Left colon (tissue), 2 donors: ENCODE measurements around the gene SERPINB1. TPM values are rescaled to one million over a fixed set of nuclear protein-coding genes. Genes with fewer than 3 reads are reported as not detected.
"Not testable (repeated sequence)": the region's sequence is repeated elsewhere in the genome, so short reads cannot be mapped to it uniquely, and the experiment has no call there.

Experiments used
- ATAC-seq: fragments of 200-7000 bp; cut with Tn5 transposase; one replicate; pipeline ENCODE4 v1.9.1; 2020; ENCODE audit warnings: mild to moderate bottlenecking, moderate library complexity
- DNase-seq, 2 donors: peaks; one replicate each; pipeline ENCODE4 v3.0.0-alpha.2; 2020
- intact Hi-C, 2 donors: fragments of 100-400 bp; cut with DNase I in 1 of 2; cut with micrococcal nuclease in 1 of 2; formaldehyde crosslinking; loops; one replicate each; pipeline versions ENCODE4 v1.11.2 to v1.14.0; 2022; cut with DNase I, micrococcal nuclease
- total RNA-seq, 2 donors: library from RNA; stranded (reverse); fragmentation: NEBNext Ultra II Directional; extraction: Animal tissue kit (Norgen Biotek cat#: 25700); gene quantifications; one replicate each; pipeline ENCODE4 v1.2.1, GENCODE V29; 2021
- donor health status: DM: no; HTN: no; CAD: no.
- donor health status: DM: yes; HTN: yes; CAD: no.

SERPINB1 gene
- total RNA-seq, 2 donors from 2014 or later = 168 to 208 TPM

DNA sequence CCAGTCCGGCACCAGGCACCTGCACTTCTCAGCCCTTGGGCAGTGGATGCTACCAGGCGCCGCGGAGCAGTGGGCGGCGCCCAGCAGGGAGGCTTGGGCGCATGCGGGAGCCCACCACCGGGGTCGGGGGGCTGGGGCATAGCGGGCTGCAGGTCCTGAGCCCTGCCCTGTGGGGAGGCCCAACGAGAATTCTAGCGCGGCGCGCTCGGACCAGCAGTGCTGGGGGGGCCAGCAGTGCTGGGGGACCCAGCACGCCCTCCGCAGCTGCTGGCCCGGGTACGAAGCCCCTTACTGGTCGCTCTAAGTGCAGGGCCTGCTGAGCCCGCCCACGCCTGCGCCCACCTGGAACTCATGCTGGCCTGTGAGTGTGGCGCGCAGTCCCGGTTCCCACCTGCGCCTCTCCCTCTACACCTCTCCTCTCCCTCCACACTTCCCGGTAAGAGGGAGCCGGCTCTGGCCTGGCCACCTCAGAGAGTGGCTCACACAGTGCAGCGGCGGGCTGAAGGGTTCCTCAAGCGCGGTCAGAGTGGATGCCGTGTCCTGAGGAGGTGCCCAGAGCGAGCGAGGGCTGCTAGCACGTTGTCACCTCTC lies 28.5 kb upstream of the SERPINB1 start:
- intact Hi-C loops = no loop called here
- ATAC-seq = no peak

DNA sequence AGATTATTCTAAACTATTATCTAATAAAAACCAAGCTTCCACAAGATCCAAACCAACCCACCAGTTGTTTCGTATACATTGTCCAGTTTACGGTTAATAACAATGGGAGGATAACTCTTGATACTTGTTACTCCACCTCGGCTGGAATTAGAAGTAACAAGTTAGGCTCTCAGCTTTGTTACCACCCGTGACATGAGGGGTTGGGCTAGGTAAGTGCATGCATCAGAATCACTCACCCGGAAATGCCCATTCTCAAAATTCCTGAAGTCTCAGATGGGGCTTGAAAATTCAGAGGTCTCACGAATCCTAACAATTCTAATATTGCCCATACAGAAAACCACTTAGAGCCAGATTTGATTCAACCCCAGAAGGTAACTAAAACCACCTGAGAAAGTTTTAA lies 27.0 kb upstream of the SERPINB1 start:
- DNase-seq = no peak
- no peak for ATAC-seq
- intact Hi-C loops = no loop called here

More for the DNA sequence above, 28.5 kb upstream of the SERPINB1 start:
- no peak for DNase-seq

DNA sequence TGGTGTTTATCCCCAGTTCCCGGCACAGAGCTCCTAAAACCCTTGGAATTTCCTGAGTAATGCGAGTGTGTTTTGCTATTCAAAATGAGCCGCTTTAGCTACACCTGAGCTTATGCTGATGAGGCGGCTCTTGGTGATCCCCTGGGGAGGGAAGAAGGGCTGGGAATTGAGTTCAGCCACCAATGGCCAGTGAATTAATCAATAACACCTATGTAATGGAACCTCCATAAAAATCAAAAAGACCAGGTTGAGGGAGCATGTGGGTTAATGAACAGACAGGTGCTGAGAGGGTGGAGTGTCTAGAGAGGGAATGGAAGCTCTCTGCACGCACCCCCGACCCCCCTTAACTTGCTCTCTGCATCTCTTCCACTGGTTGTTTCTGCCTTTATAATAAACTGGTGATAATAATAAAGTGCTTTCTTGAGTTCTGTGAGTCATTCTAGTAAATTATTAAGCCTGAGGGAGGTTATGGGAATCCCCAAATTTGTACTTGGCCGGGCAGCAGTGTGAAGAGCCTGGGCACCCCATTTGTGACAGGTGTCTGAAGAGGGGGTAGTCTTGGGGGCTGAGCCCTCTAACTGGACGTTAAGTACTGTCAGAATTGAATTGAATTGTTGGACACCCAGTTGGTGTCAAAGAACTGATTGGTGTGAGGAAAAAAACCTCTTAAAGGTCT lies 24.6 kb upstream of the SERPINB1 start:
- intact Hi-C loops = no loop called here
- DNase-seq = no peak
- no peak for ATAC-seq

DNA sequence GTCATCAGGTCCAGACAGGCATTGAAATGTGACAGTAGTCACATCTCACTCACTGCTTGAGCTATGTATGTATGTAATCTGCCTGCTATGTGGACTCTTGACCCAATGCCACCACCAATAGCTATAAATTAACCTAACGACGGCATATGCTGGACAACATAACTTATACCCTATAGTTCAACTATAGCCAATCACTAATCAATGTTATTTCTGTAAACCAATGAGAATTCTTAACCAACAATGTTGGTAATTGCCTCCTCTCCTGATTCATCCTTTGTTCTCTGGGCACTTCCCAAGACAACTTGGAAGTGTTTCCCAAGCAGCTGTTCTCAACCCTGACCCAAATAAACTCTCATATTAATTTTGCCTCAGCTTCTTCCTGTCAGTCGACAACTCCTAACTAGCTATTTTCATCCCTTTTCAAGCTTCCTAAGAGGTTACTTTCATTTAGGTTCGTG lies 24.1 kb upstream of the SERPINB1 start:
- intact Hi-C loops = no loop called here
- ATAC-seq = peak; percentile 38
- no peak for DNase-seq

DNA sequence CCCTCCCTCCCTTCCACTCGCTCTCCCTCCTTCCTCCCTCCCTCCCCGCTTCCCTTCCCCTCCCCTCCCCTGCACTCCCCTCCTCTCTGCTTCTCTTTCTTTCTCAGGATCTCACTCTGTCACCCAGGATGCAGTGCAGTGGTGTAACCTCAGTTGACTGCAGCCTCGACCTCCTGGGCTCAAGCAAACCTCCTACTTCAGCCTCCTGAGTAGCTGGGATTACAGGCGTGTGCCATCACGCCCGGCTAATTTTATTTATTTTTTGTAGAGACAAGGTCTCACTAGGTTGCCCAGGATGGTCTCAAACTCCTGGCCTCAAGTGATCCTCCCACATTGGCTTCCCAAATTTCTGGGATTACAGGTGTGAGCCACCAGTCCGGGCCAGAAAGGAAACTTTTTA lies 23.6 kb upstream of the SERPINB1 start:
- ATAC-seq (no peak), DNase-seq (no peak)
- intact Hi-C loops = no loop called here

DNA sequence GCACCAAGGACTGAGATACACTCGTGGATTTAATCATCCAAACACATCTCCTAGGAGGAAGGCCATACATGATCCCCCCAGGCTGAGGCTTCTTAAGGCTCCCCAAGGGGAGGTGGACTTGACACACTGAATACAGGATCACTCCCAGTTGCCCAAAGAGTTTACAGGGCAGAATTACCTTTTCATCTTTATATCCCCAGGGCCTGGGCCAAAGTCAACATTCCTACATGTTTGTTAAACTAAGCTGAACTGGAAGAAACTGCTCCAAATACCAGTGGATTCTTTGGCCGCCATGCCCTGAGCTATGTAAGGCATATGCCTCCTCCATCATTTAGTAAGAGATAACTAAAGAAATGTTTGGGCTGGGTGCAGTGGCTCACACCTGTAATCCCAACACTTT lies 22.2 kb upstream of the SERPINB1 start:
- peak; percentile 85 for ATAC-seq
- intact Hi-C loops = no loop called here
- no peak for DNase-seq

DNA sequence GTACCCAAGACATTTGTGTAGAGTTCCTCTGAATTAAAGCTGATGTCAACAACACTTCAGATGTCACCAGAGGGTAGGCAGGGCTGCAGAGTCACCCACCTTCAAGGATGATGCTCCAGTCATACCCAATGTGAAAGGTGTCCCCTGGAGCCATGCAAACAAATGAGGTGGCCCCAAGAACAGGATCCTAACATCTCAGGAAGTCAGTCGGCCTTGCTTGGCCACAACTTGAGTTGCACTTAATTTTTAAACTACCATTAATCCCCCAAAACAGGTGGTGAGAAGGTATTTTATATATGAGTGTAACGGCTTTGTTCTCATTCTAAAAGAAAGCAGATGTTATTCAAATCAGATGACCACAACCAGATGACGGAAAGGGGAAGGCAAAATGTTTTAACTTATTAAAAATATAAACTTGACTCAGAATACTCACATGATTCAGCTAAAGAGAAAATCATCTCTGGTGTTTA lies 21.1 kb upstream of the SERPINB1 start:
- ATAC-seq (no peak), DNase-seq (no peak)
- intact Hi-C loops = no loop called here

DNA sequence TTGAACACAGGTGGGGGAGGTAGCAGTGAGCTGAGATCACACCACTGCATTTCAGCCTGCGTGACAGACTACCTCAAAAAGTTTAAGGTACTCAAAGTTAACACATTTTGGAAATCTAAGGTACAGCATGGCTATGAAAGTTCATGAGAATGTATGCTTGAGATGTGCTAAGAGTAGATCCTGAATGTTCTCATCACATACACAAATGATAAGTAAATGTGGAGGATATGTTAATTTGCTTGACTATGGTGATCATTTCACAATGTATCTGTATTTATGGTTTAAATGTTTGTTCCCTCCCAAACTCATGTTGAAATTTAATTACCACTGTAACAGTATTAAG lies 20.1 kb upstream of the SERPINB1 start:
- ATAC-seq (no peak), DNase-seq (no peak)
- intact Hi-C loops = no loop called here

DNA sequence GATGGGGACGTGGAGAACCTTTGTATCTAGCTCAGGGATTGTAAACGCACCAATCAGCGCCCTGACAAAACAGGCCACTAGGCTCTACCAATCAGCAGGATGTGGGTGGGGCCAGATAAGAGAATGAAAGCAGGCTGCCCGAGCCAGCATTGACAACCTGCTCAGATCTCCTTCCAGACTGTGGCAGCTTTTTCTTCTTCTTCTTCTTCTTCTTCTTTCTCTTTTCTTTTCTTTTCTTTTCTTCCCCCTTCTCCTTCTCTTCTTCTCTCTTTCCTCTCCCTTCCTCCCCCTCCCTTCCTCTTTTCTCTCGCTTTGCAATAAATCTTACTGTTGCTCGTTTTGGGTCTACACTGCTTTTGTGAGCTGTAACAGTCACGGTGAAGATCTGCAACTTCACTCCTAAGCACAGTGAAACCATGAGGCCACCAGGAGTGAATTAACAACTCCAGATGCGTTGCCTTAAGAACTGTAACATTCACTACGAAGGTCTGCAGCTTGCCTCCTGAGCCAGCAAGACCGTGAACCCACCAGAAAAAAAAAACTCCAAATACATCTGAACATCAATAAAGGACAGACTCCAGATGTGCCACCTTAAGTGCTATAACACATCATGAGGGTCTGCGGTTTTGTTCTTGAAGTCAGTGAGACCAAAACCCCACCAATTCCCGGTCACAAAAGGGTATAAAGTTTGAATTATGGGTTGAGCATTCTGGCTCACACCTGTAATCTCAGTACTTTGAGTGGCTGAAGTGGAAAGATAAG lies 19.6 kb upstream of the SERPINB1 start:
- no peak for DNase-seq
- intact Hi-C loops = no loop called here
- no peak for ATAC-seq

DNA sequence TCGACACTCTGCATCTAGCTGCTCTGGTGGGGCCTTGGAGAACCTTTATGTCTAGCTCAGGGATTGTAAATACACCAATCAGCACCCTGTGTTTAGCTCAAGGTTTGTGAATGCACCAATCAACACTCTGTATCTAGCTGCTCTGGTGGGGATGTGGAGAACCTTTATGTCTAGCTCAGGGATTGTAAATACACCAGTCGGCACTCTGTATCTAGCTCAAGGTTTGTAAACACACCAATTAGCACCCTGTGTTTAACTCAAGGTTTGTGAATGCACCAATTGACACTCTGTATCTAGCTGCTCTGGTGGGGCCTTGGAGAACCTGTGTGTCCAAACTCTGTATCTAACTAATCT lies 19.0 kb upstream of the SERPINB1 start:
- DNase-seq, intact Hi-C loops: not testable (repeated sequence)

DNA sequence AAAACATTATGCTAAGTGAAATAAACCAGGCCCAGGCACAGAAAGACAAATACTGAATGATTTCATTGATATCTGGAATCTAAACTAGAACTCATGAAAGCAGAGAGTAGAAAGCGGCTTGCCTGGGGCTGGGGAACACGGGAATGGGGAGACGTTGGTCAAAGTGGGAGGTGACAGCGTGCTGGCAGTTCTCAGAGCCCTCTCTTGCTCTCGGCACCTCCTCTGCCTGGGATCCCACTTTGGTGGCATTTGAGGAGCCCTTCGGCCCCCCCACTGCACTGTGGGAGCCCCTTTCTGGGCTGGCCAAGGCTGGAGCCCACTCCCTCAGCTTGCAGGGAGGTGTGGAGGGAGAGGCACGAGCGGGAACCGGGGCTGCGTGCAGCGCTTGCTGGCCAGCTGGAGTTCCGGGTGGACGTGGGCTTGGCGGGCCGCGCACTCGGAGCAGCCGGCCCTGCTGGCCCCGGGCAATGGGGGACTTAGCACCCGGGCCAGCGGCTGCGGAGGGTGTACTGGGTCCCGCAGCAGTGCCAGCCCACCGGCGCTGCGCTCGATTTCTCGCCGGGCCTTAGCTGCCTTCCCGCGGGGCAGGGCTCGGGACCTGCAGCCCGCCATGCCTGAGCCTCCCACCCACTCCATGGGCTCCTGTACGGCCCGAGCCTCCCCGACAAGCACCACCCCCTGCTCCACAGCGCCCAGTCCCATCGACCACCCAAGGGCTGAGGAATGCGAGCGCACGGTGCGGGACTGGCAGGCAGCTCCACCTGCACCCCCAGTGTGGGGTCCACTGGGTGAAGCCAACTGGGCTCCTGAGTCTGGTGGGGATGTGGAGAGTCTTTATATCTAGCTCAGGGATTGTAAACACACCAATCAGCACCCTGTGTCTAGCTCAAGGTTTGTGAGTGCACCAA lies 18.4 kb upstream of the SERPINB1 start:
- ATAC-seq, DNase-seq: not testable (repeated sequence)
- intact Hi-C loops = loop anchor here in 1 of 2 donors (10.0 kb wide), 1 partner anchor 65 kb away; no protein-coding TSS in a partner anchor

More for the DNA sequence above, 19.0 kb upstream of the SERPINB1 start:
- not testable (repeated sequence) for ATAC-seq

DNA sequence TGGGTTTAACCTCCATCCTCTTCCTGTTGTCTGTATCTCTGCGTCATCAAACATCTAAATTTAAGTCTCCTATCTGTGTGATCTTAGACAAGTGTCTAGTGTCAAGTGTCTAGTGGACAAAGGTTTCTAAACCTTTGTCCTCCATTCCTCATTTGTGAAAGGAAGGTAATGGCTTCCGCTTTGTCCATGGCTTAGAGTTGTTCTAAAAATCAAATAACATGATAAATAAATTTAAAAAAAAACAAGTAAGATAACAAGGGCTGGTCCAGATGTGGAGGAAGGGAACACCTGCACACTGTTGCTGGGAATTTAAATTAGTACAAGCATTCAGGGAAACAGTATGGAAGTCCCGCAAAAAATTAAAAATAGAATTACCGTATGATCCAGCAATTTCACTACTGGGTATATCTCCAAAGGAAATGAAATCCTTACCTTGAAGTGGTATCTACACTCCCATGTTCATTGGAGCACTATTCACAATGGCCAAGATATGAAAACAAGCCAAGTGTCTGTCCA lies 17.6 kb upstream of the SERPINB1 start:
- intact Hi-C loops = loop anchor here in 1 of 2 donors (10.0 kb wide), 1 partner anchor 66 kb away; no protein-coding TSS in a partner anchor
- DNase-seq (no peak), ATAC-seq (no peak)

DNA sequence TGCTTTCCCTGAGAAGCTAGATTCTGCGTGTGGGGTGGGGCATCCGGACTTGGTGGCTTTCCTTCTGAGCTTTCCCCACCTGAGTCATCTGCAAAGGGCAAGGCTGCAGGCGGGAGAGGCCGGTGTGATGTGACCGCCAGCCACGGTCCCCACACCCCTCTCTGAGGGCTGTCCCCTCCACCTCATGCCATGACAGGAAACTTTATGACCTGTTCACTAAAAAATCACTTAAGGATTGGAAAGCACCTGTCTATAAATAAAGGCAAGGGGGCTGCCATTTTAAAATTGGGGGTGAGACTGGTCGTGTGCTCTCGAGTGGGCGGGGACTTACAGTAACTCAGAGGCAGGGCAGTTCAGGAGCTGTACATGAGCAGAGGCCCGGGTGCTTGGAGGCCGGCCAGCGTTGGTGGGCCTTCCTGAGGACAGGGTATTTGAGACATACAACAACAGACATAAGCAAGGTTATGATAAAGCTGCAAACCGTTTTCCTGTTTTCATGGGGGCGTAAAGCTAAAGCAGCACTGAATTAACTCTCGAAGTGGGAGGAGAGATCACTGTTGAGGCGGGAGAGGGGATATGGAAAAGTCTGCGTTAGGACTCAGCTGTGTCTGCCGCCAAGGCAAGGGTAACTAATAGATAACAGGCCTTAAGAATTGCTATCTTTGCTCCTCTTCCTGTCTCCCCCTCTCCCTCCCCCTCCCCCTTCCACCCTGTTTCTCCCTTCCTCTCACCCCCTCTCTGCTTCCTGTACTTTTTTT lies 16.1 kb upstream of the SERPINB1 start:
- DNase-seq = no peak
- intact Hi-C loops = loop anchor here in 1 of 2 donors (10.0 kb wide), 1 partner anchor 67 kb away; no protein-coding TSS in a partner anchor
- peak; percentile 20 for ATAC-seq

DNA sequence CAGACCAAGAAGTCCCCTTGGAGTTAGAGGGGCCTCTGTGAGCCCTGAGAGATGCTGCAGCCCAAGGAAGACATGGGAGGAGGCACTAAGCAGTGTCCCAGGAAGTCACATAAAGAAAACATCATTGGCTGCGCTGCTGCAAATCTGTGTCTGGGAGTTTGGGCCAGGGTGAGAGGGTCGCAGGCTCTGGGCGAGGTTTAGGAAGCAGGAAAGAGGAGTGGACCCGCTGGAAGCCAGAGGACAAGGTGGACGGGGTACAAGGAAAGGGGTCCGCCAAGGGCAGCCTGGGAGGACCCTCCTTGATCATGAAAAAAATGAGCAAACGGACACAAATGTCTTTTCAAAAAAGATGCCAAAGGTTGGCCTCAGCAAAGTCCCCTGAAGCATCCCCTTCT lies 15.5 kb upstream of the SERPINB1 start:
- ATAC-seq = no peak
- DNase-seq = no peak
- intact Hi-C loops = loop anchor here in 1 of 2 donors (10.0 kb wide), 1 partner anchor 68 kb away; no protein-coding TSS in a partner anchor

DNA sequence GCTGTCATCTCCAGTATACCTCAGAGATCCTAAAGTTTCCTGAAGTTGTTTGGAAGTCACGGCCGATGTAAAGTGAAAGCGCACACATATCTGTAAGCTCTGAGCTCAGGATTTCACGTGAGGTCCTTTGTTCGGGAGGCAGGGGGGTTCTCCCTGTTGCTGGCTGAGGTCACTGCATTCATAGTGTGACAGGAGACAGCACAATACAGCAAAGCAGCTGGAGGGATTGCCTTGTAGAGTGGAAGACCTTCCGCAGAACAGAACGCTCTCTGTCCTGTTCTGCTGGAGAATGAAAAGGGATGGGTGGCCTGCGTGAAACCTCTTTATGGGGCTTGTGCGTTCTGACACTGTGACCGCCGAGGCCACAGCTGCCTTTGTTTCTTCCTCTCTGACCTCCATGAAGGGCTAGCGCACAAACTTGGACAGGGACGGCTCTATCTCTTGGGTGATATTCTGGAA lies 13.4 kb upstream of the SERPINB1 start:
- no peak for ATAC-seq
- intact Hi-C loops = loop anchor here in 1 of 2 donors (10.0 kb wide), 1 partner anchor 70 kb away; no protein-coding TSS in a partner anchor
- DNase-seq = no peak

DNA sequence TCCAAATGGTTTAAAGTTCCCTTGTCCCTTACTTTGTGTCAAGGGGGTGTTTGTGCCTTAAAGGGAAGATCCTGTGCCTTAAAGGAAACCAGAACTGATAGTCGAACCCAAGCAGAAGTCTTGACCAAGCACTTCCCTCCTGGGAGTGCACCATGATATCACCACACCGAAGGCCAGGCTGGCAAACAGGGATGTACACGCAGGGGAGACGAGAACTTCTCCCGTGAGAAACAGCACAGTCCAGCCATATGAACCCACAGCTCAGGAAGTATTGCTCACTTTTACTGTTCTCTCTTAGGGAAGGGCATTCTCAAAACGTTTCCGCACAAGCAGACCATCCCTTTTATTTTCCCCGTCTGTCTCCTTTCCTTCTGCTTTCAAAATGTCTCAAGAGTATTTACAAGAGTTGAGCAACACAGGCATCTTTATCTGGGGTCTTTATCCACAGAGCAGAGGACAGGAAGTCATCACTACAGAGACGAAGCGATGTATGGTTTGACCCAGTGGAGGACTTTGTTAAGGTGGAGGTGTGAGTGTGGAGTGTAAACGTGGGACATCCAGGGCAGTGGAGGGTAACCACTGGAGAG lies 12.8 kb upstream of the SERPINB1 start:
- intact Hi-C loops = loop anchor here in 1 of 2 donors (10.0 kb wide), 1 partner anchor 70 kb away; no protein-coding TSS in a partner anchor
- no peak for DNase-seq
- peak; percentile 29 for ATAC-seq

DNA sequence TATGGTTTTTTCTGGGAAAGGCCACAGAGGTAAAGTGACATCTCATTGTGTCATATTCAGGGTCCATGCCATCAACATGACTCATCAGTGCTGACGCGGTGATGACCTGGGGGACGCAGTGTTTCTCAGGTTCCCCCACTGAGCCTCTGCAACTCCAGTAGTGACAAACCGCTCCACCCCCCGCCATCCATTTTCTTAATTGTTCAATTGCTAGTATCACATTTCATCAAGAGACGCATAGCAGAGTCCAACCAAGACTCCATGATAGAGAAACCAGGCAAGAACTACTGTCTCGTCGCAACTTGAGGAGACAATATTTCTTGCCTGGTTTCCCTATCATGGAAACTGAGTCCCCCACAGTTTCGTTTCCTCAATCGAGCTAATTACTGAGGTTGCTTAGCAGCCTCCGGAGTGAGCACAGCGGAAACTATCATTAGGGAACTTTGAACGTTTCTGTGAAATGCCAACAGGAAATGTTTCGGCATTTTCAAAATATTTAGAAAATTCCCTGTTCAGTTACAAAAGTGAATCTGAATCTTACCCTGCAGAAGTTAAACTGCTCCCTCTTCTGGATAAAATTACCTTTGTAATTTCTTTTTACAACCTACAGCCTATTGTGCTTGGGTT lies 12.2 kb upstream of the SERPINB1 start:
- peak; percentile 60 for ATAC-seq
- no peak for DNase-seq
- intact Hi-C loops = loop anchor here in 1 of 2 donors (10.0 kb wide), 1 partner anchor 71 kb away; no protein-coding TSS in a partner anchor
